H1 (cell line): ENCODE results near the gene SHROOM2. TPM values are rescaled to one million over a fixed set of nuclear protein-coding genes. Genes with fewer than 3 reads are reported as not detected.

Experiments used
- CTCF ChIA-PET: fragments of 300-600 bp; sonication (Branson Sonifier 250); formaldehyde crosslinking; loops from one replicate; lab custom pipeline; 2021; ENCODE audit not compliant: partially characterized antibody; lab: Charles Lee
- POLR2A ChIA-PET: fragments of 300-600 bp; sonication (Branson Sonifier 250); formaldehyde crosslinking; loops from one replicate; lab custom pipeline; 2021; ENCODE audit warnings: inconsistent platforms; ENCODE audit not compliant: partially characterized antibody; lab: Charles Lee
- DNase-seq, 2 experiments: peaks; one replicate each; pipeline versions ENCODE4 v3.0.0 to v3.0.0-alpha.2; 2010 to 2022; ENCODE audit warnings: low spot score in 2 of 2, low read depth in 1 of 2, mixed read lengths in 1 of 2
- FAIRE-seq: peaks from 2 replicates; lab custom pipeline; 2011; peaks lifted over from hg19 to GRCh38; lab: Jason Lieb, UNC
- H2AFZ ChIP-seq: 2 replicates; pipeline ENCODE4 v1.8.1; 2012; ENCODE audit warnings: low read length, inconsistent platforms
- H2AK5ac ChIP-seq: 2 replicates; pipeline ENCODE4 v1.6.1; 2013; ENCODE audit warnings: low read depth, low read length
- H2BK120ac ChIP-seq: replicated peaks from 2 replicates; pipeline ENCODE3; 2013; ENCODE audit warnings: low read depth, low read length, inconsistent platforms
- H2BK12ac ChIP-seq: 2 replicates; pipeline ENCODE4 v1.6.1; 2013; ENCODE audit warnings: low read depth, low read length
- H2BK15ac ChIP-seq: 2 replicates; pipeline ENCODE4 v1.6.1; 2013; ENCODE audit warnings: low read length
- H2BK20ac ChIP-seq: 2 replicates; pipeline ENCODE4 v1.6.1; 2013; ENCODE audit warnings: low read length
- H2BK5ac ChIP-seq: 2 replicates; pipeline ENCODE4 v1.6.1; 2013; ENCODE audit warnings: low read depth, low read length
- H3K14ac ChIP-seq: 2 replicates; pipeline ENCODE4 v1.6.1; 2013; ENCODE audit warnings: inconsistent platforms; ENCODE audit not compliant: insufficient read length
- H3K18ac ChIP-seq: 2 replicates; pipeline ENCODE4 v1.6.1; 2013; ENCODE audit warnings: low read length; ENCODE audit errors: extremely low read depth
- H3K23ac ChIP-seq: 2 replicates; pipeline ENCODE4 v1.6.1; 2013; ENCODE audit warnings: inconsistent platforms; ENCODE audit not compliant: insufficient read length
- H3K23me2 ChIP-seq: 2 replicates; pipeline ENCODE4 v1.6.1; 2013; ENCODE audit warnings: low read depth, low read length
- H3K27ac ChIP-seq: 2 replicates; pipeline ENCODE4 v1.6.1; 2011; ENCODE audit warnings: low read depth, low read length, inconsistent platforms
- H3K27me3 ChIP-seq, 4 experiments: replicated peaks in 1 of 4; 1 replicate in 1 of 4; 2 replicates in 3 of 4; pipeline versions ENCODE4 v1.6.1 to v1.8.1; 2011 to 2013; ENCODE audit warnings: low read length in 3 of 4, mild to moderate bottlenecking in 3 of 4, inconsistent platforms in 2 of 4, mixed read lengths in 2 of 4, moderate library complexity in 1 of 4; ENCODE audit not compliant: control insufficient read depth in 3 of 4, insufficient read depth in 3 of 4; ENCODE audit errors: extremely low read depth in 1 of 4
- H3K36me3 ChIP-seq, 4 experiments: 2 replicates each; pipeline versions ENCODE4 v1.6.1 to v1.8.1; 2011 to 2013; ENCODE audit warnings: mild to moderate bottlenecking in 4 of 4, low read length in 3 of 4, moderate library complexity in 2 of 4, control low read depth in 1 of 4, inconsistent platforms in 1 of 4; ENCODE audit not compliant: insufficient read depth in 4 of 4, control insufficient read depth in 2 of 4
- H3K4ac ChIP-seq: replicated peaks from 2 replicates; pipeline ENCODE3; 2013; ENCODE audit warnings: low read length, low read depth, mixed read lengths, inconsistent platforms; ENCODE audit not compliant: insufficient read length
- H3K4me1 ChIP-seq, 4 experiments: replicated peaks in 1 of 4; 1 replicate in 1 of 4; 2 replicates in 3 of 4; pipeline versions ENCODE4 v1.6.1 to v1.8.1; 2011 to 2013; ENCODE audit warnings: low read length in 3 of 4, inconsistent platforms in 2 of 4, mixed read lengths in 1 of 4; ENCODE audit not compliant: insufficient read depth in 4 of 4, control insufficient read depth in 3 of 4
- H3K4me2 ChIP-seq, 2 experiments: 2 replicates each; pipeline versions ENCODE4 v1.6.1 to v1.8.1; 2011 to 2013; ENCODE audit warnings: low read depth in 2 of 2, low read length in 2 of 2, control low read depth in 1 of 2, inconsistent platforms in 1 of 2, mild to moderate bottlenecking in 1 of 2; ENCODE audit not compliant: insufficient read depth in 1 of 2
- H3K4me3 ChIP-seq, 4 experiments: fragments of 200-600, 300-600 bp in 1 of 4; sonication (generic), shearing (Covaris generic), sonication (Bioruptor Twin) in 1 of 4; 2 replicates each; pipeline versions ENCODE4 v1.5.1 to v1.8.1; 2011 to 2016; ENCODE audit warnings: low read length in 4 of 4, low read depth in 3 of 4, control low read depth in 2 of 4, inconsistent platforms in 2 of 4, mild to moderate bottlenecking in 2 of 4, mixed read lengths in 1 of 4, moderate library complexity in 1 of 4; ENCODE audit not compliant: insufficient read depth in 2 of 4; ENCODE audit errors: extremely low read depth in 1 of 4
- H3K56ac ChIP-seq: replicated peaks from 2 replicates; pipeline ENCODE3; 2013; ENCODE audit warnings: low read depth, mild to moderate bottlenecking, mixed read lengths, low read length, inconsistent platforms; ENCODE audit not compliant: insufficient read length
- H3K79me1 ChIP-seq: 2 replicates; pipeline ENCODE4 v1.6.1; 2013; ENCODE audit warnings: low read depth, low read length, control low read depth
- H3K79me2 ChIP-seq, 2 experiments: 2 replicates each; pipeline versions ENCODE4 v1.6.1 to v1.8.1; 2012 to 2013; ENCODE audit warnings: low read length in 2 of 2, mild to moderate bottlenecking in 2 of 2, inconsistent platforms in 1 of 2; ENCODE audit not compliant: insufficient read depth in 2 of 2, control insufficient read depth in 1 of 2
- H3K9ac ChIP-seq, 4 experiments: replicated peaks in 1 of 4; 1 replicate in 1 of 4; 2 replicates in 3 of 4; pipeline versions ENCODE4 v1.6.1 to v1.8.1; 2011 to 2013; ENCODE audit warnings: low read depth in 3 of 4, low read length in 3 of 4, control low read depth in 2 of 4, mild to moderate bottlenecking in 2 of 4, moderate library complexity in 2 of 4, inconsistent platforms in 1 of 4; ENCODE audit errors: extremely low read depth in 1 of 4
- H3K9me3 ChIP-seq, 2 experiments: 2 replicates each; pipeline versions ENCODE4 v1.6.1 to v1.8.1; 2012 to 2013; ENCODE audit warnings: mild to moderate bottlenecking in 2 of 2, moderate library complexity in 2 of 2, control low read depth in 1 of 2, inconsistent platforms in 1 of 2, low read depth in 1 of 2, low read length in 1 of 2, mixed read lengths in 1 of 2; ENCODE audit not compliant: insufficient read depth in 2 of 2
- H4K20me1 ChIP-seq, 2 experiments: replicated peaks in 1 of 2; 2 replicates each; pipeline versions ENCODE3 to v1.8.1; 2011 to 2013; ENCODE audit warnings: inconsistent platforms in 2 of 2, low read length in 2 of 2, mild to moderate bottlenecking in 1 of 2; ENCODE audit not compliant: insufficient read depth in 2 of 2, control insufficient read depth in 1 of 2
- H4K5ac ChIP-seq: 2 replicates; pipeline ENCODE4 v1.6.1; 2013; ENCODE audit warnings: low read length, low read depth, mixed read lengths, inconsistent platforms; ENCODE audit not compliant: insufficient read length
- H4K8ac ChIP-seq: 2 replicates; pipeline ENCODE4 v1.8.0; 2013; ENCODE audit warnings: mild to moderate bottlenecking, moderate library complexity, low read length, inconsistent platforms; ENCODE audit not compliant: insufficient read depth; ENCODE audit errors: extremely low read depth
- H4K91ac ChIP-seq: replicated peaks from 2 replicates; pipeline ENCODE3; 2013; ENCODE audit warnings: low read length, mixed read lengths, inconsistent platforms; ENCODE audit not compliant: insufficient read length
- CREB1 ChIP-seq: IDR thresholded peaks from 2 replicates; pipeline ENCODE4 v1.6.1; 2012; ENCODE audit warnings: inconsistent platforms
- GTF2F1 ChIP-seq: IDR thresholded peaks from 2 replicates; pipeline ENCODE4 v1.6.1; 2012; ENCODE audit warnings: low read depth, low read length, improper control_type of control experiment, borderline replicate concordance
- KDM1A ChIP-seq: fragments of 200-600, 300-600 bp; sonication (generic); IDR thresholded peaks from 2 replicates; pipeline ENCODE4 v1.7.1; 2016; ENCODE audit warnings: mild to moderate bottlenecking, low read length, borderline replicate concordance
- POLR2A ChIP-seq, 2 experiments: IDR thresholded peaks; 1 replicate in 1 of 2; 2 replicates in 1 of 2; pipeline ENCODE4 v1.6.1; 2011; ENCODE audit warnings: low read depth in 2 of 2, low read length in 2 of 2, mild to moderate bottlenecking in 2 of 2; ENCODE audit errors: control extremely low read depth in 1 of 2
- SP4 ChIP-seq: IDR thresholded peaks from 2 replicates; pipeline ENCODE4 v1.6.1; 2012; ENCODE audit warnings: low read length, inconsistent platforms
- TEAD4 ChIP-seq: IDR thresholded peaks from 2 replicates; pipeline ENCODE4 v1.6.1; 2012; ENCODE audit warnings: low read depth, low read length, inconsistent platforms, mixed read lengths
- WGBS, 2 experiments: shearing (Covaris generic) in 1 of 2; methylation state at CpG; one replicate each; pipeline versions ENCODE4 v1.1.6 to v1.1.7; 2013 to 2015; ENCODE audit warnings: low lambda C conversion rate in 2 of 2, mixed read lengths in 2 of 2, inconsistent platforms in 1 of 2, low coverage in 1 of 2, missing lambda C conversion rate in 1 of 2; ENCODE audit not compliant: insufficient replicate concordance in 2 of 2, insufficient coverage in 1 of 2, insufficient read length in 1 of 2; ENCODE audit errors: extremely low coverage in 1 of 2, missing lambda C conversion rate in 1 of 2; 5-methylcytosine and 5-hydroxymethylcytosine counted together
- polyA plus RNA-seq, 7 experiments: library from polyadenylated mRNA; depleted of rRNA in 3 of 7; stranded (reverse) in 5 of 7; unstranded in 2 of 7; fragments of >200 nt in 5 of 7; fragments of 200-250 nt in 2 of 7; gene quantifications; 1 replicate in 5 of 7; 2 replicates in 1 of 7; 4 replicates in 1 of 7; pipeline versions ENCODE4 v1.2.1 to v1.2.3, GENCODE V29; 2011 to 2013; ENCODE audit warnings: missing spikeins in 2 of 7, mixed read lengths in 2 of 7
- total RNA-seq: library from RNA; stranded (reverse); fragmentation: NEBNext Ultra II Directional; extraction: Animal tissue kit (Norgen Biotek cat#: 25700); gene quantifications from 2 replicates; pipeline ENCODE4 v1.2.1, GENCODE V29; 2021
- TF ChIP-seq, protein P1 (sequence below): IDR thresholded peaks from 2 replicates; pipeline ENCODE4 v1.6.1; 2012; ENCODE audit warnings: low read length, inconsistent platforms
- TF ChIP-seq, protein P2 (sequence below): IDR thresholded peaks from 2 replicates; pipeline ENCODE4 v1.6.1; 2012; ENCODE audit warnings: inconsistent platforms

Gene SHROOM2
- total and polyA plus RNA-seq, 2 of the 8 experiments (the other 6 are each of a cell fraction or from before 2014, with no cell fraction given), result 3.4 to 14.2 TPM

DNA sequence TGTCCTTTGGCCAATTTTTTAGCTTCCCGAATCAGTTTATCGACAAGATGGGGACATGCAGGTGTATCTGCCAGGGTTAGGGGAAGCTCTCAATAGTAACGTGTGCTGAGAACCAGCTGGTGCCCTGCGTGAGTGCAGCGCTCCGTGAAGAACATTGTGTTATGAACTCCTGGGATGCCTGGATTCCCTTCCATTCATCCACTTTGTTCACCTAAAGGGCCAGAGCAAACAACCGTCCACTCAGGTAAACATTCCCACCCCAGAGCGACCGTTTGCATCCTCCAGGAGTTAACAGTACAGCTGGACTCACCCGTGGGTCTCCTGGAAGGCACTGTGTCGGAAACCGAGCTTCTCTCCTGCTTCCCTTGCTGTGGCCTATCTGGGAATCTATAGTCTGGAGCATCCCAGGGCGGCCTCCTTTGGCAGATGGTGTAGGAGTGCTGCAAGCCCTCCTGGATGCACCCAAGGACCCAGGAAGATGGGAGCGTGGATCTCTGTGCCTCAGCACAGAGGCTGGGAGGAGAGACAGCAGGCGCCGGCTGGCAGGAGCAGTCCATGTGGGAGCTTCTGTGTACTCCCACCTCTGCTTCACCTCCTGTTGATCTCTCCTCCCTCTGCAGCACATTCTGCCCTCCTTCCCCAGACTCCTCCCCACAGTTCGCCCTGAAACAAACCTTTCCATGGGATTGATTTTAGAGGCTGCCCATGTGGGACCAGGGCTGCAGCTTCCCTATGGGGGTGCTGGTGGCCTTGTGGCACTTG is 62.7 kb downstream of the SHROOM2 start:
- FAIRE-seq, result no peak
- WGBS, 2 experiments, result 93% methylated on average over 15 of the region's 17 CpGs; no CpG with 5 or more reads in 1 of the 2 experiments
- CTCF ChIA-PET, result interaction anchor here (0.8 to 3.1 kb wide), 3 partner anchors 11 to 95 kb away, joined by 3 to 10 read pairs (median 3); no protein-coding TSS in a partner anchor
- no peaks in the 10 kb centered on the region for H3K36me3 ChIP-seq
- POLR2A ChIA-PET, result interaction anchor here (0.6 kb wide), 1 partner anchor 17 kb away, joined by 3 read pairs; no protein-coding TSS in a partner anchor
- H3K4ac ChIP-seq, result no peak overlapping the region
- no peak overlapping the region for H3K9ac ChIP-seq
- no peaks in the 10 kb centered on the region for H3K27me3 ChIP-seq
- no peak overlapping the region for H3K4me2 ChIP-seq
- H2AK5ac ChIP-seq, result no peak overlapping the region
- H3K14ac ChIP-seq, result no peak overlapping the region
- H2BK12ac ChIP-seq, result no peak overlapping the region
- no peak overlapping the region for H3K27ac ChIP-seq
- no peak overlapping the region for H4K91ac ChIP-seq
- no peak overlapping the region for H3K4me3 ChIP-seq
- H4K5ac ChIP-seq, result no peak overlapping the region
- H3K4me1 ChIP-seq, result peaks cover 0 to 6% (median 2%) of the 10 kb centered on the region in 4 experiments; a peak in 5 of 7 replicates
- no peak overlapping the region for H2BK120ac ChIP-seq
- H3K18ac ChIP-seq, result no peak overlapping the region
- no peak for DNase-seq
- no peaks in the 10 kb centered on the region for H3K23me2 ChIP-seq
- no peaks in the 10 kb centered on the region for H3K79me1 ChIP-seq
- H2BK15ac ChIP-seq, result no peak overlapping the region
- no peaks in the 10 kb centered on the region for H3K9me3 ChIP-seq
- H4K20me1 ChIP-seq, result peaks cover 0 to 4% of the 10 kb centered on the region in 2 experiments
- H2AFZ ChIP-seq, result no peak overlapping the region
- no peak overlapping the region for H2BK5ac ChIP-seq
- H3K79me2 ChIP-seq, result peaks cover 0 to 11% of the 10 kb centered on the region in 2 experiments; a peak in 2 of 4 replicates
- no peak overlapping the region for H3K23ac ChIP-seq
- H3K56ac ChIP-seq, result no peak overlapping the region
- no peak overlapping the region for H2BK20ac ChIP-seq
- no peak overlapping the region for H4K8ac ChIP-seq
- no peak for TF ChIP-seq POLR2A (IDR thresholded peaks at IDR 0.05; ENCODE audit: control extremely low read depth in 1 of 2, low read depth in 2 of 2, low read length in 2 of 2)
- TF ChIP-seq GTF2F1, result no peak
- TF ChIP-seq TEAD4, result no peak
- TF ChIP-seq, protein P1, sequence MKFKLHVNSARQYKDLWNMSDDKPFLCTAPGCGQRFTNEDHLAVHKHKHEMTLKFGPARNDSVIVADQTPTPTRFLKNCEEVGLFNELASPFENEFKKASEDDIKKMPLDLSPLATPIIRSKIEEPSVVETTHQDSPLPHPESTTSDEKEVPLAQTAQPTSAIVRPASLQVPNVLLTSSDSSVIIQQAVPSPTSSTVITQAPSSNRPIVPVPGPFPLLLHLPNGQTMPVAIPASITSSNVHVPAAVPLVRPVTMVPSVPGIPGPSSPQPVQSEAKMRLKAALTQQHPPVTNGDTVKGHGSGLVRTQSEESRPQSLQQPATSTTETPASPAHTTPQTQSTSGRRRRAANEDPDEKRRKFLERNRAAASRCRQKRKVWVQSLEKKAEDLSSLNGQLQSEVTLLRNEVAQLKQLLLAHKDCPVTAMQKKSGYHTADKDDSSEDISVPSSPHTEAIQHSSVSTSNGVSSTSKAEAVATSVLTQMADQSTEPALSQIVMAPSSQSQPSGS, result no peak
- no peak for TF ChIP-seq SP4
- no peak for TF ChIP-seq KDM1A
- no peak for TF ChIP-seq CREB1
- TF ChIP-seq, protein P2, sequence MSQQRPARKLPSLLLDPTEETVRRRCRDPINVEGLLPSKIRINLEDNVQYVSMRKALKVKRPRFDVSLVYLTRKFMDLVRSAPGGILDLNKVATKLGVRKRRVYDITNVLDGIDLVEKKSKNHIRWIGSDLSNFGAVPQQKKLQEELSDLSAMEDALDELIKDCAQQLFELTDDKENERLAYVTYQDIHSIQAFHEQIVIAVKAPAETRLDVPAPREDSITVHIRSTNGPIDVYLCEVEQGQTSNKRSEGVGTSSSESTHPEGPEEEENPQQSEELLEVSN, result no peak
